NK-92 (cell line): ENCODE data around the gene SUSD4.

Experiments used
- DNase-seq: peaks from one replicate; lab custom pipeline; 2025; ENCODE audit not compliant: unreplicated experiment; lab: John Stamatoyannopoulos, UW

SUSD4 gene

DNA sequence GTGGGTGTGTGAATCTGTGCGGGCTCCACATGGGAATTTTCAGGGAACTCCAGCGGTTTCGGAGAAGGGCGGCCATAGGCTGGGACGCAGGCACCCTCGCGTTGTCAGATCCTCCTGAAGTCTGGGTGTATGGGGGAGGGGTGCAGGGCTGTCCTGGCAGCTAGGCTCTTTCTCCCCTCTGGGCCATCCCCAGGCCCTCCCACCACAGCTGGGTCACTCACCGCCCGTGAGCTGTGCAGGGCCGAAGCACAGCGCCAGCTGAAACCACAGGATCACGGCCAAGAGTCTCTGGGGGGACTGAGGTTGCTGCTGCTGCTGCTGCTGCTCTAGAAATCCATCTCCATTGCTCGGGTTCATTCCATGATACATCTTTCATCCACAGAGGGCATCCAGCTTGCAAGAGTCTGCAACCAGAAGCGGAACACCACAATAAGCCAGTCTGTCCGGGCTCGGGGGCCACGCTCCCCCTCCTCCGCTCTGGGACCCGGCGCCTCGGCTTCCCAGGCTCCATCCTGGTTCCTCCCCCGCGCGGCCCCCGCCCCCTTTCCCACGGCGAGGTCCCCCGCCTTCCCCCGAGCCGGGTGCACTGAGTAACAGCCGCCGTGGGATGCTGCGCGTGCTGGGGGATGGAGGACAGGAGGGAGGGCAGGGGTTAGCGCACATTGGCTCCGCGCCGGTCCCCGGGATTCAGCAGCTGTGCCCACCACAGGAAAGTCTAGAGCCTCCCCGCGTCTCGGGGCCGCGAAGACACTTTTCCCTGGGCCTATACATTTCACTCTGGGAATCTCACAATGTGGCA lies 720 bp downstream of the SUSD4 start:
- DNase-seq = no peak

DNA sequence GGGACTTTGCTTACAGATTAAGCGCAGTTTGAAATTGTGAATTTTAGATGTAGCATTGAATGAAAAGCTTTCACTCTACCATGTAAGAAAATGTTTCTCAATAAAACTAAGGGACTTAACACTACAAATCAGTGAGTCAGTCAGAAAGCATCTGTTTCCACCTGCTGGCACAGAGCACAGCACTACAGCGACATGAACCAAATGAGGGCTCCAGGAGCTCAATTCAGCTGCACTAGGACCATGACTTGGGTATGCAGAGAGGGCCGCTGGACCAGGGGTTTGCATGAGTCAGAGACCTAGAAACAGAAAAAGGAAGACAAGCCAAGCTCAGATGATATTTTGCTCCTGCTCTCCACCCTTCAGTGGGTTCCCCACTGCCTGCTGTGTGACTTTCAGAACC lies 5.2 kb downstream of the SUSD4 start:
- no peak for DNase-seq

DNA sequence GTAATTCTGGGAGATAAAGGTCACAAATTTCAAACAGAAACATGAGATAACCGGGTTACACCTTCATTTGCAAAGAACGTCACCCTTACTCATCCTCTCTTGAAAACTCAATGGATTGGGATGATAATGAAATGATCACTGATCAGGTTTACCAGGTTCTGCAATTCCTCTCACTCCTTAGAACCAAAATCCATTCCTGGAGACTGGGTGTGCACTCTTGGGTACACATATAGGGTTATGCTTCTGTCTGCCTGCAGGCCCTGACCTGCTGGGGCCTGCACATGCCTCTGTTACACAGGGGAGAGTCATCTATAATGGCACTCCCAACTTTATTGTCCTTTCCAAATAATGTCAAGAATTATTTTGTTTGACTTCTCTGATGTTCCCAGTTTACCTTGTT lies 8.3 kb downstream of the SUSD4 start:
- DNase-seq = no peak

DNA sequence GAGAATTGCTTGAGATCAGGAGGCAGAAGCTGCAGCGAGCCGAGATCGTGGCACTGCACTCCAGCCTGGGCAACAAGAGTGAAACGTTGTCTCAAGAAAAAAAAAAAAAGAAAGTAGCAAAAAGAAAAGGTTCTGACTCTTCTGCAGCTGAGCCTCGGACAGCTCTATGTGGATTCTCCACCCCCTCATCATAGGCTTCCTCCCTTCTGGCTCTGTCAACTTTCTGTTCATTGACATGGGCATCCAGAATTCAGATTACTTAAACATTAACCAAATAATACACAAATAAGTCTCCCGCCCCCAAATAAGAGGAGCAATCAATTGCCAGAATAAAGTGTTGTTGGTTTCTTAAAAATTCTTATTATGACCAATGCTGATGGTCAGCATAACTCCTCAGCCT lies 10.0 kb downstream of the SUSD4 start:
- no peak for DNase-seq

DNA sequence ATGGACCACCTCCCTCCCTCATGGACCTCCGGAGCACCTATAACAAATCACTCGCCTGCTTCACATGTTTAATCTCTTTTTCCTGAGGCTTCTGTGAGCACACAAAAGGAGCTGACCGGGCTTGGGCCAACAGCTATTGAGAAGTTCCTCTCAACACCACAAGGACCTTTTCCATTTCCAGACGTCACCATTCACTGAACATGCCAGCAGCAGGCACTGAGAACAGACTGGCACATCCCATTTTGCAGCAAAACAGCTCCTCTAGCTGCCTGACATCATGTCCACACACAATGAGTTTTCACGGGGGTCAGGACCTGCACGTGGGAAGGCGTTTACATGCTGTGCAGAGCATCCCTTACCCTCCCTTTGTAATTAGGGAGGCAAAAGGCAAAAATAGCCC lies 11.0 kb downstream of the SUSD4 start:
- no peak for DNase-seq

DNA sequence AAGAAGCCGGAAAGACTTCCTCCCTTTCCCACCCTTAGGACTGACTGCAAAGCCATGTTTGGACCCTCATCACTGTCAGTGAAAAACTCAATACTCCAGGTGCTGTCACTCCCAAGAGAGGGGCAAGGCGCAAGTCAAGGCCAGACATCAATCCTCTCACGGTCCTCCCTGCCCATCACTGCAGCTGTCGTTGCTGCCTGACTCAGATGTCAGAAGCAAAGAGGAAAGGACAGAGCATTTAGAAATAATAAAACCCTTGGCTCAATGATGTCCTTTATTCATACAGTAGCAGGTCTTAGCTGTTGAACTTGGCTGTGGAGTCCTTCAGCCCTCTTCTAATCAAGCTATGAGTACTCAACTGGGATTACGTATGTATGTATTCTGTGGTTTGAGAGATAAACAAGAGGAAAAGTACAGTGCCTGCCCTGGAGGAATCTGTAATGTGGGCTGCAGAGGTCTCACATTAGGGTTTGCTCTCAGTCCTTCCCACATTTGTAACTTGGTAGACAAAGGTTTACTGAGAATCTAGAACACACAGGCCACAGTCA lies 13.5 kb downstream of the SUSD4 start:
- no peak for DNase-seq

DNA sequence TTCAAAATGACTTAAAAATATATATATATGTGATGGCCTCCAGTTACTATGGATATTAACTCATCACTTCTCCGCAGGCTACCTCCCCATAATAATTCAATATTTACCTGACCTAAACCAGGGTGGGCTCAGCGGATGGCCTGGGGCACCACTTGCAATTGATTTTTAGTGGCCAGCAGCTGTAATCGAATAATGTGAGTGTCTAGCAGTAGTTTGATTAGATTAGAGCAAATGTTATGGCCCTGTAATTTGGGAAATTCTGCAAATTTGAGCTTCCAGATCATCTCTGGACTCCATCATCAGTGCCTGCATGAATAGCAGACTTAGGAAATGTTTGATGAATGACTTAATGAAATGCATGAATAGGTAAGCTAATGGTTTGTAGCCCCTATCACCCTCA lies 14.7 kb downstream of the SUSD4 start:
- DNase-seq = no peak

DNA sequence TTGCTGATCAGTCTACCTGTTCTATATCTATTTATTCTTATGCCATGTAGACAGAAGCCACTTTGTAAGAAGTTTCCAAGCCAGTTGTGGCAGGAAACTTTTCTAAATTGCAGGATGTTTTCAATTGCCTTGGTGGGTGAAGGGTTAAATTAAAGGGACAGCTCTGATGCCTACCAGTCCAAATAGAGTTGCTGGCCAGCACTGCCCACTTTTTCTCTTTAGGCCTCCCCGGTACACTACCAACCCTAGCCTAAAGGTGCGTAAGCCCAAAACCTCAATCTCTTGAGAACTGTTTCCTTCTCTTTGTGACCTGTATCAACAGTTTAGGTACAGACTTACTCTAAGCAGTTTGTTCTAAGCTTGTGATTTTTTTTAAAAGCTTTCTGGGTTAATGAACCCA lies 15.5 kb downstream of the SUSD4 start:
- no peak for DNase-seq

DNA sequence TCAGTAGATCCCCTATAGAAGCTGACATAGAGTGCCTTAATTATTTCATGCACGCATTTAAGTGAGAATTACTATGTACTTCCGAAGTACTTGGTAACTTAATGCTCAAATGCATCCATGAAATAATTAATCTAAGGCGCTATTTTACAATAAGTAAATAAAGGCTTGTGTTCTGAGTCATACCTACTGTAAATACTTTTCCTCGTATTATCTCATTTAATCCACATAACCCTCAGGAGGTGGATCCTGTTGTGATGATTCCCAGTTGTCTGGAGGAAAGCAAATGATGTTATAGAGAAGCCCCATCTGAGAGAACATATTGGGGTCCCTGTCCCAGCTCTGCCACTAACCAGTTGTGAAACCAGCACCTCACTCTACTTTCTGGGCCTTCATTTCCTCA lies 16.4 kb downstream of the SUSD4 start:
- DNase-seq = no peak

DNA sequence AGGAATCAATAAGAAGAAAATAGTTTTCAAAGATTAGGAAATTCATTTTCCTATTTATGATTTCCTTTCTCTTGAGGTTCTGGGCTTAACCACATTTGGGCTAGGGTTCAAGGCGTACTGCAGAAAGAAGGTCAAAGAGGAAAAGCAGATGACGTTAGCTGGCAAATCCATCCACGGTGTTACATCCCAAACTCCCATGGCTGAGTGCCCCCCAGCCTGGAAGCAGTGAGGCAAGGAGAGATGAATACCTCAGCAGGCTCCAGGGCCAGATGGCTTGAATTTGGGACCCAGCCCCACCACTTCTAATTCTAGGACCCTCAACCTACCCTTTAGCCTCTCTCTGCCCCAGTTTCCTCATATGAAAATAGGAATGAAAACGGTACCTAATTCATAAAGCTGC lies 17.7 kb downstream of the SUSD4 start:
- DNase-seq = no peak

DNA sequence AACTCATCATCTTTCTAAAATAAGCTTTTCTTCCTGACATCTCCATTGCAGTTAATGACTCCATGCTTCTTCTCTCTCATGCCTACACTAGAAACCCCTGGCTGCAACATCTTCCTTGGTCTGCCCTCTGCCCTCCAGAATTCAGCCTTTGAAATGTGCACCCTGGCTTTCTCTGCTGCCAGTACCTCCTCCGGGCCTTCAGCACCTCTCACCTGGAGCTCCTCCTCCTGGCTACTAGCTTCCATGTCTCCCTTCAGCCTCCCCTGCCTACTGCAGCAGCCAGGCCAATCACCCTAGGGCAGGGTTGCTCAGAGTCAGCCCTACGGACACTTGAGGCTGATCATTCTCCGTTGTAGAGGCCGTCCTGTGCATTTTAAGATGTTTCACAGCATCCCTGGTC lies 18.3 kb downstream of the SUSD4 start:
- no peak for DNase-seq

DNA sequence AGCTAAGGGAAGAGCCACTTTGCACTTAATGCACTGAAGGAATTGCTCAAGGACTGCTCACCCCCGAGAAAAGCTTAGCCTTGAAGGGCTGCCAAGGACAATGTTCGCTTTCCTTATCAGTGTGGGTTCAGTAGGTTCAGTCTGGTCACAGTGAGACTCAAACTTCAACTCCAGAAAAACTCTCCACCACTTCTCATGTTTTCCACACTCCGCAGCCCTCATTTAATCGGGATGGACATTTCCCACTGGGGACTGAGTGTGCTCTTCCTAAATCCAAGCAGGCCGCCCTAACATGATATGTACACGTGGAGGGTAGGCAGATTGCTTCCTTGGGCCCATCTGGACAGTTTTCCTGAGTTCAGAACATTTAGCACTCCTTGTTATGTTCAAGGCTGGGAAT lies 19.5 kb downstream of the SUSD4 start:
- DNase-seq = no peak

DNA sequence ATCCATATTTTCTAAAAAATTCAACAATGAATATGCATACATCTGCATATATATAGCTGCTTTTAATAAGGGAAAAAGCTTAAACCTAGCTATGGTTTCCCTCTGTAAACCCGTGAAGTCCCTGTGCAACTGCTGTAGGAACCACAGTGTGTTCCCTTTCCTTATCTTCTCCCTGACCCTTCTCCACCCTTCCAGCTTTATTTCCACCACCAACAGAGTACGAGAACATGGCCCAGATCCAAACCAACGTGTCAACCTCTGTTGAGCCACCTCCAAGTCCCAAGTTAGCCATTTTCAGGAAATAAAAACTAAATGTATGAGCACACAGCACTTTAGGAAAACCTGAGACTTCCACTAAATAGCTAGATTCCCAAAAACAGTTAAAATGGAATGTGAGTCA lies 20.3 kb downstream of the SUSD4 start:
- no peak for DNase-seq

DNA sequence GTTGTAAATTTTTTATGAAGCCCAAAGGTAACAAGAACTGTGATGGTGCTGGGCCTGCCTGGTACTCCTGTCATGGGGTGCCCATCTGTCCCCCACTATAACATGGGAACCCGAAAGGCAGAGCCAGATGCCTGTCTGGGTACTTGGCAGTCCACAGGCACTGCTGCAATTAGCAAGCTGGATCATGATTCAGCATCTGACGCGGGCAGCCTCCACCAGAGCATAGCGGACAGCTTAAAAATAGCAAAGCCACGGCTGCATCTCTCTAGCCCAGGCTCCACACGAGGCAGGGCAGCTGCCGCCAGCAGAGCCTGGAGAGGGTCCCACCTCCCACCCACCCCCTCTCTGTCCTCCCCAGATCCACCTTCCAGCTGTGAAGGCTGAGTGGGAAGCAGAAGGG lies 22.9 kb downstream of the SUSD4 start:
- DNase-seq = no peak

DNA sequence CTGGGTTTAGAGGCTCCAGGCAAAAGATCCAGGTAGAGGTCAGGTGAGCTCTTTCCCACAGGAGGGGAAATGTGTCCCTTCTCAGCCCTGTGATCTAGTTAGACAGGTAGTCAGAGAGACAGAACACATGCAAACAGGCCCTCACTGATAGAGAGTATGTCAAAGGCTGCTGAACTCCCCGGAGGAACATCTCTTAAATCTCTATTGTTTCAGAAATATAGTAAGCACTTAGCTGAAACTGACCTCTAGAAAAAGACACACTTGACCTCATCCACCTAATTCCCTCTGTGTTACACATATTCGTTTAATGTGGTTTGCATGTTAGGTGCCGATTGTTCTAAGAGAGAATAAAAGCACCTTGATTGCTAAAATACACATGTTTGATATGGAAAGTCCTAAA lies 23.3 kb downstream of the SUSD4 start:
- DNase-seq = no peak

DNA sequence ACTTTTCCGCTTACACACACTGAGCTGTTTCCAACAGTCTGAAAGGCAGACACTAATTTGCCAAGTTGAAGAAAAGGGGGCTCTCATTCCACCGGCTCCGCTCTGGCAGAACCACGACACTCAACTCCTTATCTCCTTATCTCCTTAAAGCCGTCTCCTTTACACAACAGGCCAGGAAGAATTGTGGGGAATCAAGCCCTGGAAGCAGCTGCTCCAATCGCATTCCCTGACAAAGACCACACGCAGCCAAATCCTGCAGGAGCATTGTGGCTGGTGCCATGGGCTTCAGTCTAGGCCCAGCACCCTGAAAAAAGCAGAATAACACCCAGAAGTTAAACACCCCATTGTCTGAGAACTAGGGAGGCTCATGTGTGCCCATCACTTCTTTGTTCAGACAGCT lies 24.1 kb downstream of the SUSD4 start:
- no peak for DNase-seq

DNA sequence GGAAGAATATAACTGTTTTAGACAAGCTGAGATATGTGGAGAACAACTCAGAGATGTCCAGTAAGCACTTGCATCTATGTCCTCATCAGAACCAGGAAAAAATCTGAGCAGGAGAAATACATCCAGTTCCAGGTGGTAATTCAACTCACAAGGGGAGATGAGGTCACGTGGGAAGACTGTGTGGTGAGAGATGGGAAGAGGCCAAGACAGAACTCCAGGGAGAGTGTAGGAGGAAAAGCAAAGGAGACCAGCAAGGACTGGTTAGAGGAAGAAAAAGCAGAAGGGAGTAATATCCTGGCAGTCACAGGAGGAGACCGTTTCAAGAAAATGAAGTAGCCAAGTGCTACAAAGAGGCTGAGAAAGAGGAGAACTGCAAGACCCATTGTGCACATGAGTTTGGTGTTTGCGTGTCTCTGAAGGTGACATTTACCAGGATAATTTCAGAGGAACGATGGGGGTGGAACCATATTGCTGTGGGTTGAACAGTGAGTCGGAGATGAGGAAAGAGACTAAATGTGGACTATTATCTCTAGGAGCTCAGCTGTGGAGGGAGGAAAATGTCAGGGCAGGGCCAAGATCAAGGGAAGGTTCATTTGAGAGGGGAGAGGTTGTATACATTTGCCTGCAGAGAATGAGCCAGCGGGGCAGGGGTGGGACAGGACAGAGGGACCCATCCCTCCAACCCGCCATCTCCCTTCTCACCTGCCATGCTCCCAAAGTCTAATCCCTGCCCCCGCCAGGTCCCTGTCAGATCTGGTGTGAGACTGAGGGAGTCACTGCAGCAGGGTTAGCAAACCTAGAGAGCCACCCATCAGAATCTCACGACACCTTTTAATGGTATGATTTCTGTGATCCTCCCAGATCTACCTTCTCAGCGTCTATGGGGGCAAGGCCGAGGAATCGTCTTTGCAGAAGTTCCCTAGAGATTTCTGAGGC lies 24.9 kb downstream of the SUSD4 start:
- DNase-seq = no peak

DNA sequence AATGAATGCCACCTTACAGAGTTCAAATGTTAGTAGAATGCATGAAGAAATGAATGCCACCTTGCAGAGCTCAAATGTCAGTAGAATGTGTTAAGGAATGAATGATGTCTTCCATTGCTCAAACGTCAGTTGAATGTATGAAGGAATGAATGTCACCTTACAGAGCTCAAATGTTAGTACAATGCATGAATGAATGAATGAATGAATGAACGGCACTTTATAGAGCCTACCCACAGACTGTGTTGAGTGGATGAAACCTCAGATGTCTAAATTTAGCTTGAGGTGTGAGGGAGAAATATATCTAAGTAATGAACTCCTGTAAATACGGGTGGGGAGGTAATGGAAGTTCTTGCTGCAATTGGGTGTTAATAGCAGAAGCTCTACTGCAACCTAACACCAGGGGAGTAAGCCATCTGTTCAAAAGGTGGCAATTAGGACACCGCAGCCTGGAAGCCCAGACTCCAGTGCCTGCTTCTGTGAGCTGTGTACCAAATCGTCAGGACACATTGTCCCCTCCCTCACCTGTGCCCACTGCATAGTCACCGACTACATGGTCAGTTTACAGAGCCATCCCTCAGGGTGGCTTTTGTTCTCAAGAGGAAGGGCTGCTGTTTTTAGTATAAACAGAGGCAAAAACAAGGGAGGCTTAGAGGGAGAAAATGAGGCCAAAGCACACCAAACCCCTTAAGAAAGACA lies 26.7 kb downstream of the SUSD4 start:
- DNase-seq = no peak

DNA sequence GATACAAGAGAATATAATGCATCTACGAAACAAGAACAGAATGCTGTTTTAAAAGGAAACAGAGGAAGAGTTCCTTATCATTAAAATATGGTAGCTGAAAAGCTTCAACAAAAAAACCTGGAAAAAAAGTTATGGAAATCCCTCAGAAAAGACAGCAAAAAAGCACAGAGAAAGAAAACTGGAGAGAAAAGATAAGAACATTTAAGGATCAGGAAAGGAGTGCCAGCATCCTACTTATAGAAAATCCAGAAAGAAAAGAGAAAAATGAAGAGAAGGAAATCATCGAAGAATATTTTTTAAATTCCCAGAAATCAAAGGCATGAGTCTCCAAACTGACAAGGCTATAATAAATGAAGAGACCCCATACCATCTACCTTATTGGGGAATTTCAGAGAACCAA lies 29.8 kb downstream of the SUSD4 start:
- DNase-seq = no peak

DNA sequence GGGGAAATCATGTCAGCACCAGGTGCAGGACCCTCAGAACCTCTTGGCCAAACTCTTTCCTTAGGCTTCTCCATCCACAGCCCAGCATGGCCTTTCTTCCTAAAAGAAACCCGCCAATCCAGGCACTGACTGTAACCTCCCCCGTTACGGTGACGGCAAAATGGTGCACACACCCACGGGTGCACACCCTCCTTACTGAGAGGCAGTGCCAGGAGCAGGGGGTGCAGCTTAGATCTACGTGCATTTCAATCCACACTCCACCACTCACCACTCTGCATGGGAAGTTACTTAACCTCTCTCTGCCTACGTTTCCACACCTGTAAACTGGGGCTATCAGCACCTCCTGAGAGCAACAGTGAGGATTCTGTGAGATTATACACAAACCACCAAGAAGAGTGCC lies 31.0 kb downstream of the SUSD4 start:
- DNase-seq = no peak

DNA sequence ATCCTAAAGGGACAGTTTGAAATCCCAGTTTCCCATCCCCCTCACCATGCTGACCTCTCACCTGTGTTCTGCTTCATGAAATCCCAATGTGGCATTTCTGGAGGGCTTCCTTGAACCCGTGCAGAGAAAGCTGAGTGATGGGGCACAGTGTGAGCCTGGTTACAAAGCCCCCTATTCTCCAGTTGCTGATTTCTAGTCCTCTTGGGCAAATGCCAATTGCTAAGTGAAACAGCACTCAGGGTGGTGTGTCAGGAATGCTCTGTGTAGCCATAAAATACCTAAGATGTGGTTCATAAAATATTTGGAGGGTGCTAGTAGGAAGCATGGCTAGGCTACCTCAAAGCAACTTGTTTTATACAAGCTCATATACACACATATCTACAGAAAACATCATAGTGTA lies 32.0 kb downstream of the SUSD4 start:
- no peak for DNase-seq

DNA sequence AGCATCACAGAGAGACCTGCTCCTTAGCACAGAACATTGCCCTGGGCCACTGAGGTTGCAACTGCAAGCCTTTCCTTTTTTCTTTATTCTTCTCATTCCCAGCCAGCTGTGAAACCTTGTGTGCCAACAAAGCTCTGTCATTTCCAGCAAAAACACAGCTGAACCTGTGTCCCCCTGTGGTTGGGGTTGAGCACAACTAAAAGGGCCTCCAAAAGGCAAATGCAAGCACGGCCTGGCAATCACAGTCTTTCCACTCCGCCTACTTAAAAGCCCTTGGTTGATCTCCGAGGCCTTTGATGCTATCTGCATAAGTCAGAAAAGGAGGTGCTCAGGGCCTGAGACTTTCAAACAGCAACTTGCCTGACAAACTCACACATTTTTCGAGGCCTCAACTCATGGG lies 32.7 kb downstream of the SUSD4 start:
- DNase-seq = no peak
